ENCODE measurements around the gene TCEA2. TPM values are rescaled to one million over a fixed set of nuclear protein-coding genes. Genes with fewer than 3 reads are reported as not detected.

TCEA2 gene
- total and polyA plus RNA-seq, 2 donors from 2014 or later: 53.8 to 90.9 TPM

- Histone ChIP-seq H3K4me1 (ENCODE audit: control insufficient read depth in 2 of 3, insufficient read depth in 2 of 3, low read depth in 1 of 3, low read length in 3 of 3) (peaks cover 0 to 23% (median 3%) of the 10 kb centered on the region in 3 donors), H3K9me3 (ENCODE audit: control insufficient read depth in 2 of 3, insufficient read depth in 1 of 3, low read length in 3 of 3) (no peaks in the 10 kb centered on the region), H3K36me3 (ENCODE audit: control insufficient read depth in 2 of 3, insufficient read depth in 3 of 3, low read length in 3 of 3) (no peaks in the 10 kb centered on the region), H3K27ac (ENCODE audit: low read depth in 2 of 2, low read length in 2 of 2) (peak within 1 kb of the TSS; percentile 32 to 65), H3K9ac (ENCODE audit: low read length in 3 of 3) (peak within 1 kb of the TSS in 2 of 3 donors; percentile 55), H3K27me3 (ENCODE audit: control insufficient read depth, insufficient read depth, low read length) (peaks cover 2% of the 10 kb centered on the region), H3K4me3 (ENCODE audit: low read length in 3 of 3) (peak within 1 kb of the TSS; percentile 21 to 59 (median 28))
- peak; percentile 67 to 89 (median 84) for DNase-seq
- intact Hi-C loops (cut with DNase I): no loop called here
- no peak for FAIRE-seq
- no peak for TF ChIP-seq CTCF (IDR thresholded peaks at IDR 0.05; ENCODE audit: borderline replicate concordance, extremely low read depth, insufficient read depth)
Observed at GRCh38 chr20:64079273-64080012, 16.4 kb downstream of the TCEA2 start, which contains the start of gene RGS19. Gene RGS19 (minus strand): TSS chr20:64079518. CDS start chr20:64076886, 2,632 bp downstream.

- Histone ChIP-seq H3K9me3 (ENCODE audit: control insufficient read depth in 2 of 3, insufficient read depth in 1 of 3, low read length in 3 of 3) (no peaks in the 10 kb centered on the region), H3K4me3 (ENCODE audit: low read length in 3 of 3) (peak within 1 kb of the TSS; percentile 21 to 59 (median 28)), H3K27me3 (ENCODE audit: control insufficient read depth, insufficient read depth, low read length) (peaks cover 3% of the 10 kb centered on the region), H3K4me1 (ENCODE audit: control insufficient read depth in 2 of 3, insufficient read depth in 2 of 3, low read depth in 1 of 3, low read length in 3 of 3) (peaks cover 0 to 23% (median 3%) of the 10 kb centered on the region in 3 donors), H3K27ac (ENCODE audit: low read depth in 2 of 2, low read length in 2 of 2) (peak within 1 kb of the TSS; percentile 32 to 65), H3K9ac (ENCODE audit: low read length in 3 of 3) (peak within 1 kb of the TSS in 2 of 3 donors; percentile 55), H3K36me3 (ENCODE audit: control insufficient read depth in 2 of 3, insufficient read depth in 3 of 3, low read length in 3 of 3) (no peaks in the 10 kb centered on the region)
- peak in 1 of 5 donors; percentile 74 for DNase-seq
- no peak for TF ChIP-seq CTCF (IDR thresholded peaks at IDR 0.05; ENCODE audit: borderline replicate concordance, extremely low read depth, insufficient read depth)
- intact Hi-C loops (cut with DNase I): no loop called here
- FAIRE-seq: no peak
Observed at GRCh38 chr20:64080013-64080812, 17.2 kb downstream of the TCEA2 start, which contains the start of gene OPRL1. Gene OPRL1 (plus strand): TSS chr20:64080082. CDS start chr20:64092721, 12,639 bp downstream.

- Histone ChIP-seq H3K4me3 (ENCODE audit: low read length in 3 of 3) (peak overlapping the region in 1 of 3 donors; percentile 43), H3K27ac (ENCODE audit: low read depth in 2 of 2, low read length in 2 of 2) (no peak overlapping the region)
- intact Hi-C loops (cut with DNase I): no loop called here
Observed at GRCh38 chr20:64080813-64081623, 18.0 kb downstream of the TCEA2 start.

More at GRCh38 chr20:64080813-64081623, 18.0 kb downstream of the TCEA2 start:
- TF ChIP-seq CTCF (IDR thresholded peaks at IDR 0.05; ENCODE audit: borderline replicate concordance, extremely low read depth, insufficient read depth): no peak
- peaks cover 6% of the 10 kb centered on the region for H3K27me3 ChIP-seq (ENCODE audit: control insufficient read depth, insufficient read depth, low read length)
- no peaks in the 10 kb centered on the region for H3K36me3 ChIP-seq (ENCODE audit: control insufficient read depth in 2 of 3, insufficient read depth in 3 of 3, low read length in 3 of 3)
- H3K4me1 ChIP-seq (ENCODE audit: control insufficient read depth in 2 of 3, insufficient read depth in 2 of 3, low read depth in 1 of 3, low read length in 3 of 3): peaks cover 0 to 23% (median 3%) of the 10 kb centered on the region in 3 donors
- no peak overlapping the region for H3K9ac ChIP-seq (ENCODE audit: low read length in 3 of 3)
- FAIRE-seq (no peak), DNase-seq (peak in 1 of 5 donors; percentile 64)
- no peaks in the 10 kb centered on the region for H3K9me3 ChIP-seq (ENCODE audit: control insufficient read depth in 2 of 3, insufficient read depth in 1 of 3, low read length in 3 of 3)

All from kidney (tissue), 14 donors.